Measurements from ENCODE around the gene GIMAP4.
"Not testable (repeated sequence)": the region's sequence is repeated elsewhere in the genome, so short reads cannot be mapped to it uniquely, and the experiment has no call there.

Gene GIMAP4

GRCh38 chr7:150580638-150581394, 13.6 kb downstream of the GIMAP4 start:
- DNase-seq = no peak

GRCh38 chr7:150585199-150585598, 18.0 kb downstream of the GIMAP4 start:
- DNase-seq = no peak

GRCh38 chr7:150586068-150586784, 19.0 kb downstream of the GIMAP4 start:
- peak; percentile 22 for DNase-seq

- no peak for DNase-seq
Observed at GRCh38 chr7:150586785-150587152, 19.6 kb downstream of the GIMAP4 start.

GRCh38 chr7:150587551-150587950, 20.4 kb downstream of the GIMAP4 start:
- DNase-seq = no peak

GRCh38 chr7:150594805-150595204, 27.6 kb downstream of the GIMAP4 start:
- DNase-seq = no peak

- no peak for DNase-seq
Observed at GRCh38 chr7:150595361-150595760, 28.2 kb downstream of the GIMAP4 start.

DNA sequence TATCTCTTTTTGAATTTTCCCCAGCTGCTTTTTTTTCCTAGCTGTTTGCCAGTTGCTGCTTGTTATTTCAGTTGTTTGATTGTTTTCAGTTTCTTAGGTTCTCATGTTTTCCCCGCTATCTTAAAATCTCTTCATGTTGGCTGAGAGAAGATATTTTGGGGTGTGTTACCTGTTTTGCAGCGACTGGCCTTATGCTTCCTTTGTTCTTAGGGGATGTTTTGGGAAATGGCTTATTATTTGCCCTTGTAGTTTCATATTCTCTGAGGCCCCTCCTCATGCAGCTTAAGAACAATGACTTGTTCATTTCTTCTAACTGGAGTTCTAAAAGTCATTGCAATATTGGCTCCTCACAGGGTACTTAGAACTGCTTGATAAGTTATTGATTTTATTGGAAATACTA, 36.4 kb downstream of the GIMAP4 start:
- DNase-seq = not testable (repeated sequence)

GRCh38 chr7:150610233-150610632, 43.0 kb downstream of the GIMAP4 start:
- DNase-seq = no peak

DNA sequence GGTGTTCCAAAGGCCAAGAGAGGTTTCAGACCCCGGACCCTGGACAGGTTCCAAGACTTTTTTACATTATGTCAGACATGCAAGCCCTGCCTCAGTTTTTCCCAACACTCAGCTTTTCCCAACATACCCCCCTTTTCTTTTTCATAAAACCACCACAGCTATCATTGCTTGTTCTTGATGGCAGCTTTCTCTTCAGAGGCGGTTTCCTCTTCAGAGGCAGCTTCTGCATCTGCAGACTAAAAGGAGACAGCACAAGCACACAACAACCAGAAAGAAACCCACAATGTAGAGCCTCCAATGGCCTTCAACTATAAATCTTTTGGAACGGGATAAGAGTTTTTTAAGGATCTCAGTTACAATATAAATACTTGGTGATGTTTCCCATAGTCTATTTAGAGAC, 45.7 kb downstream of the GIMAP4 start:
- no peak for DNase-seq

GRCh38 chr7:150613880-150614279, 46.7 kb downstream of the GIMAP4 start:
- DNase-seq = no peak

DNA sequence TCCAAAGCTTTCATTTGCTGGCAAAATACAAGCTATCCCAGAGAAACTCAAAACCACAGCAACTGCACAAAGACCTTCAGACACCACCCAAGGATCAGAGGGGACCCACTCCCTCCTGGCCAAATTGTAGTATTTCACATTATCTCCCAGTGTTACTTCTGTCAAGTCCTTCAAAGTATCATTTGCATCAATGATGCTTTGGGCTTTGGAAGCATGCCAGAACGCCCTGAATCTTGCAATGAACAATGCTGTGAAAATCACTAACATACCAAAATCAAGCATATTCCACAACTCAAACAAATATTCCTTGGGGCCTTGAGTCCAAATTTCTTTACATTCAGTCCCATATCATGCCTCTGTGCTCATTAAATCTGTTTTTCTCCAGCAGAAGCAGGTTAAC, 47.2 kb downstream of the GIMAP4 start:
- not testable (repeated sequence) for DNase-seq

- not testable (repeated sequence) for DNase-seq
Observed at GRCh38 chr7:150615221-150615755, 48.1 kb downstream of the GIMAP4 start.

DNA sequence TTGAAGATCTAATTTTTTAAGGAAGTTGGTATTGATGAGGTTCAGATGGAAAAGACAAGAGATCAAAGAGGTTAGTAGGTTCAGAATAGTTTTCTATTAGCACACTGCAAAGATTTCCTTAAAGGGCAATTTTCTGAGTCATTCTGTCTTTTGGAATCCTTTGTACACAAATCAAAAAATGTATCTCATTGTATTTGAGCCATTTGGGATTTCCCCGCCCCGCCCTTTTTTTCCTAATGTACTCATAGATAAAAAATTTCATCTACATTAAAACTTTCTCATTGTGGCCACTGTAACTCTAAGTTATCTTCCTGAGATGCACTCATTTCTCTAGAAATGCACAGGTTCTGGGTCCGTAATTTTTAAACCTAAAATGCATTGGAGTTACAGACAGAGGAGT, 52.9 kb downstream of the GIMAP4 start:
- no peak for DNase-seq

DNA sequence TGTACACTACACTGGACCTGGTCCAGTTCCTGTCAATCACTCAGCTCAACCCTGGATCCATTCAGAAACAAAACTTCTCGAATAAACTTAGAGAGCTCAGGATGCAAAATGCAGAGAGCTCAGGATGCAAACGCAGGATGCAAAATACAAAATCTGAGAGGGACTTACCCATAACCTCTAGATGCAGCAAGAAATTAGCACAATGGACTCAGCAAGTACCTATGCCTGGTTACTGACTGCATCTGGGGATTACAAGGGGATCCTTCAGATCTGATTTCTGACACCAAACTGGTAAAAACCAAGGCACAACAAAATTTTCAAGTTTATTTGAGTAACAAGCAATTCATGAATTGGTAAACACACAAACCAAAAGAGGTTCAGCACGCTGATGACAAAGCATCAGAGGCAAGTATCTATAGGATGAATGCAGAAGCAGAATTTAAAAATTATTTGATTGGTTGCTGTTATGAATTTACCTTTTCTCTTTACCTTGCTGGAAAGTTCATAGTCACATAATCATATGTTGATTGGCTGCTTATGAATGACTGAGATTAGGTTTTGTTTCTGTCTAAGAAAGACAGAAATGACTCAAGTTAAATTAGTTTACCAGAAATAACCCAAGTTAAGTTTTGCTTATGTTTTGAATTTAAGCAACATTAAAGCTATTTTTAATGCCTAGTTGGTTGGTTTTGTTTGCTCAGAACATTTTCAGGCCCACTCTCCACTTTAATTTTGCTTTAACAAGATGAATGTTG, 53.6 kb downstream of the GIMAP4 start:
- no peak for DNase-seq

GRCh38 chr7:150621376-150621775, 54.2 kb downstream of the GIMAP4 start:
- DNase-seq = no peak

Measured in CD4-positive, alpha-beta T cell treated with Interleukin-15 for 1 hour (primary cell).